DMS 273 (cell line): Measurements from ENCODE around the gene IL20.
A peak's percentile ranks its signal among the peaks of the same experiment; 100 is the strongest.
"Not testable (repeated sequence)": the region's sequence is repeated elsewhere in the genome, so short reads cannot be mapped to it uniquely, and the experiment has no call there.

Source experiments
- DNase-seq: peaks from one replicate; lab custom pipeline; 2025; ENCODE audit not compliant: unreplicated experiment; lab: John Stamatoyannopoulos, UW

Gene IL20

GRCh38 chr1:206841609-206842323 lies 23.7 kb upstream of the IL20 start:
- DNase-seq: no peak

- DNase-seq: no peak
Observed at GRCh38 chr1:206842854-206843253, 22.6 kb upstream of the IL20 start.

GRCh38 chr1:206843626-206844025 lies 21.8 kb upstream of the IL20 start:
- no peak for DNase-seq

GRCh38 chr1:206846487-206846886 lies 18.9 kb upstream of the IL20 start:
- DNase-seq: no peak

- DNase-seq: no peak
Observed at GRCh38 chr1:206847337-206847834, 18.0 kb upstream of the IL20 start.

GRCh38 chr1:206847946-206848345 lies 17.5 kb upstream of the IL20 start:
- DNase-seq: no peak

- no peak for DNase-seq
Observed at GRCh38 chr1:206850401-206850800, 15.0 kb upstream of the IL20 start.

- DNase-seq: no peak
Observed at GRCh38 chr1:206851341-206852010, 13.9 kb upstream of the IL20 start.

GRCh38 chr1:206852662-206853061 lies 12.8 kb upstream of the IL20 start:
- DNase-seq: not testable (repeated sequence)

- DNase-seq: not testable (repeated sequence)
Observed at GRCh38 chr1:206853696-206854095, 11.7 kb upstream of the IL20 start.

- peak; percentile 24 for DNase-seq
Observed at GRCh38 chr1:206854401-206855129, 10.9 kb upstream of the IL20 start.

- no peak for DNase-seq
Observed at GRCh38 chr1:206855859-206856258, 9.6 kb upstream of the IL20 start.

- peak; percentile 32 for DNase-seq
Observed at GRCh38 chr1:206856674-206857464, 8.6 kb upstream of the IL20 start.

GRCh38 chr1:206859082-206859521 lies 6.3 kb upstream of the IL20 start:
- no peak for DNase-seq

- DNase-seq: no peak
Observed at GRCh38 chr1:206860165-206860564, 5.3 kb upstream of the IL20 start.

- no peak for DNase-seq
Observed at GRCh38 chr1:206863266-206863665, 2.2 kb upstream of the IL20 start.

- no peak for DNase-seq
Observed at GRCh38 chr1:206866062-206866461, 639 bp downstream of the IL20 start.

GRCh38 chr1:206867239-206867638 lies 1.8 kb downstream of the IL20 start:
- no peak for DNase-seq

GRCh38 chr1:206867716-206868115 lies 2.3 kb downstream of the IL20 start:
- no peak for DNase-seq

GRCh38 chr1:206868264-206868663 lies 2.8 kb downstream of the IL20 start:
- DNase-seq: no peak

GRCh38 chr1:206872139-206872538 lies 6.7 kb downstream of the IL20 start:
- DNase-seq: no peak
